T-helper 1 cell treated with Interleukin-12 subunit alpha and Interleukin-12 subunit beta and Interleukin-4 antibody, amounts not matched to agents 30 μg/mL and 1 μg/mL, for 36 hours (primary cell): ENCODE data around the gene SPPL2C.

Experiments used
- H3K27ac Mint-ChIP-seq: one replicate; pipeline ENCODE4 v1.8.0; 2021; ENCODE audit warnings: mild to moderate bottlenecking, mixed read lengths
- H3K27me3 Mint-ChIP-seq: one replicate; pipeline ENCODE4 v1.8.0; 2021; ENCODE audit warnings: low read depth, mixed read lengths
- H3K36me3 Mint-ChIP-seq: one replicate; pipeline ENCODE4 v1.8.0; 2021; ENCODE audit warnings: low read depth, mixed read lengths
- H3K4me1 Mint-ChIP-seq: one replicate; pipeline ENCODE4 v1.8.0; 2021; ENCODE audit warnings: low read depth, mixed read lengths
- H3K4me3 Mint-ChIP-seq: one replicate; pipeline ENCODE4 v1.8.0; 2021; ENCODE audit warnings: mild to moderate bottlenecking, moderate library complexity, mixed read lengths
- H3K9me3 Mint-ChIP-seq: one replicate; pipeline ENCODE4 v1.8.0; 2021; ENCODE audit warnings: mixed read lengths

Gene SPPL2C

DNA sequence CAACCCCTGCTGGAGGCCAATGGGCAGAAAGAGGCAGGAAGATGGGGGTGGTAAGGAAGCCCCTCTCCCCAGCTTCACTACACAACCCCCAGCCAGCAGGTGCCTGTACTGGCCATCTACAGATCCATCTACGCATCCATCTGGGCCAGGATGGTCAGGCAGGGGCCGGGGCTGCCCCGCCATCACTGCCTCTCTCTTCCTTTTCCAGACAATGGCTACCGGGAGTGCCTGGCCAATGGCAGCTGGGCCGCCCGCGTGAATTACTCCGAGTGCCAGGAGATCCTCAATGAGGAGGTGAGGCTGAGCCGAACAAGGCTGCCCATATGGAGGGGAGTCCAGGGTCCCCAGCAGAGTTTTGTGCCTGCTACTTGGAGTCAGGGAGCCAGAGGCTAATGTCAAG is 23.5 kb upstream of the SPPL2C start:
- H3K4me1 Mint-ChIP-seq = no peaks in the 10 kb centered on the region
- no peaks in the 10 kb centered on the region for H3K27me3 Mint-ChIP-seq
- no peaks in the 10 kb centered on the region for H3K9me3 Mint-ChIP-seq
- no peak overlapping the region for H3K4me3 Mint-ChIP-seq
- no peak overlapping the region for H3K27ac Mint-ChIP-seq
- no peaks in the 10 kb centered on the region for H3K36me3 Mint-ChIP-seq

DNA sequence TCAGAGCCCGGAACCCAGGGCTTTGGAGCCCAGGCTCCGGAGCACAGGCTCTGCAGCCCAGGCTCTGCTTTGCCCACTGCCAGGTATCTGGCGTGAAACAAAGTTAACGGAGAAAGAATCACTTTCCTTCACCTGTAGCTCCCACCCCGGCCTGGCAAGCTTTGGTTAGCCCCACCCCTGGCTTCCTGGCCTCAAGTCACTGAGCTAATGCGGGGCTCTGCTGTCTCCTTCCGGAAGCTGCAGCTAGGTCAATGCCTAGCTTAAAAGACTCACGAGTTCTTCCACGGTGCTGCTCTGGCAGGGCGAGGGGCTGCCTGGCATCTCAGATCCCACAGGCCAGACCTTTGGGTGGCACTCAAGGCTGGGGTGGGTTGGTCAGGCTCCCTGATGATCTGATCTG is 21.1 kb upstream of the SPPL2C start:
- no peaks in the 10 kb centered on the region for H3K9me3 Mint-ChIP-seq
- H3K4me1 Mint-ChIP-seq = no peaks in the 10 kb centered on the region
- no peaks in the 10 kb centered on the region for H3K36me3 Mint-ChIP-seq
- H3K27me3 Mint-ChIP-seq = no peaks in the 10 kb centered on the region
- H3K4me3 Mint-ChIP-seq = no peak overlapping the region
- H3K27ac Mint-ChIP-seq = no peak overlapping the region

DNA sequence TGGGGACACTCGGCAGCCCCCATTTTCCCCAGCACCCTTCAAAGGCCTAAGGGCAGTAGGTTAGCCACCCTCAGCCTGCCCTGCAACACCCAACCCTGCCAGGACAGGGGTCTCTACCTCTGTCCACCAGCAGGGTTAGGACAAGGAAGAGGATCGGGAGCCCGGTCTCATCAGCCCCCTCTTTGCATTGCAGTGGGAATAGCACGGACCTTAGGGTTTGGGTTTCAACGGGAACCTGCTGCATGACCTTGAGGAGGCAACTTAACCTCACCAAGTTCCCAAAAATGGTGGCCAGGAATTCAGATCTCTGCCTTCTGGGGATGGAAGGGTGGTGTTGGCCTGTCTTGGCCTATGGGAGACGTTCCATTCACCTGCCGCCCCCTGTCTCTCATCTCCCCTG is 20.2 kb upstream of the SPPL2C start:
- no peaks in the 10 kb centered on the region for H3K27me3 Mint-ChIP-seq
- H3K4me3 Mint-ChIP-seq = no peak overlapping the region
- no peaks in the 10 kb centered on the region for H3K4me1 Mint-ChIP-seq
- H3K27ac Mint-ChIP-seq = no peak overlapping the region
- H3K9me3 Mint-ChIP-seq = no peaks in the 10 kb centered on the region
- H3K36me3 Mint-ChIP-seq = no peaks in the 10 kb centered on the region

DNA sequence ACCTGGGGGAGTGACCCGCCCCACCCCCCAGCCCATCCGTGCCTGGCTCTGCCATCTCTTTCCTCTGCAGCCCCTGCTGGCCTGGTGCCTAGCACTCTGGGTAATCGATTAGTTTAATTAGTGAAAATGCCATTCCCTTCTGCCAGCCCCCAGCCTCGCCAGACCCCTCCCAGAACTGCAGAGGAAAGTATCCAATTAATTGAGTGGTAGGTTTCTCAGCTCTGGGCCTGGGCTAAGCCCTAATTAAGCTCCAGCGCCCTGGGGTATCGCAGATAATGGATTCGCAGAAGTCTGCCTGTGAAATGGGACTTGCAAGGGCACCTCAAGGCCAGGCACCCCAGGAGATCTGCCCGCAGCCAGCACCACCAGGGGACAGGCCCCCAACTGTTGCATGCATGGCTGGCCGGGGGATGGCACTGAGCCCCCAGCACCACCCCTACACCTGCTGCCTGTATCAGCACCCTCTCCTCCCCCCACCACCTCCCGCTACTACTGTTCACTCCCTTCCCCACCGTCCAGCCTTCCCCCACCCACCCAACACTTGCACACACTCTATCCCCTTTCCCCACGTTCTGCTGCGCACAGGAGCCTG is 19.7 kb upstream of the SPPL2C start:
- H3K27me3 Mint-ChIP-seq = no peaks in the 10 kb centered on the region
- H3K36me3 Mint-ChIP-seq = no peaks in the 10 kb centered on the region
- H3K27ac Mint-ChIP-seq = no peak overlapping the region
- H3K4me3 Mint-ChIP-seq = no peak overlapping the region
- no peaks in the 10 kb centered on the region for H3K4me1 Mint-ChIP-seq
- H3K9me3 Mint-ChIP-seq = no peaks in the 10 kb centered on the region

DNA sequence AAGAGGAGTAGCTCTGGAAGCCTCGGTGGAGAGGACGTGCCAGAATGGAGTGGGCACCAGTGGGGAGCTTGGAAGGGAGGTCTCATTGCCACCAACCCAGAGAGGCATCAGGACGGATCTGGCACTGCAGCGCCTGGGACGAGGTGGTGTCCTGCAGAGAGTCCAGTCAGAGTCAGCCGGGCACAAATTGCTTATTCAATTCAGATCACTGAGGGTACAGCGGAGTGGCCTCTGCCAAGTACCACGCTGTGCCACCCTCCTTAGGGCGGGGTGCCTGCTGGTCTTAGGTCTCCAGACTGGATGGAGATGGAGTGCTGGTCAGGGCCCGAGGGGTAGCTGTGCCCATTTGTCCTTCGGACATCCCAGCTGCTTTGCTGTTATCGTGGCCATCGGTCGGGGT is 18.9 kb upstream of the SPPL2C start:
- no peak overlapping the region for H3K4me3 Mint-ChIP-seq
- no peaks in the 10 kb centered on the region for H3K4me1 Mint-ChIP-seq
- H3K27me3 Mint-ChIP-seq = no peaks in the 10 kb centered on the region
- H3K36me3 Mint-ChIP-seq = no peaks in the 10 kb centered on the region
- no peaks in the 10 kb centered on the region for H3K9me3 Mint-ChIP-seq
- no peak overlapping the region for H3K27ac Mint-ChIP-seq

DNA sequence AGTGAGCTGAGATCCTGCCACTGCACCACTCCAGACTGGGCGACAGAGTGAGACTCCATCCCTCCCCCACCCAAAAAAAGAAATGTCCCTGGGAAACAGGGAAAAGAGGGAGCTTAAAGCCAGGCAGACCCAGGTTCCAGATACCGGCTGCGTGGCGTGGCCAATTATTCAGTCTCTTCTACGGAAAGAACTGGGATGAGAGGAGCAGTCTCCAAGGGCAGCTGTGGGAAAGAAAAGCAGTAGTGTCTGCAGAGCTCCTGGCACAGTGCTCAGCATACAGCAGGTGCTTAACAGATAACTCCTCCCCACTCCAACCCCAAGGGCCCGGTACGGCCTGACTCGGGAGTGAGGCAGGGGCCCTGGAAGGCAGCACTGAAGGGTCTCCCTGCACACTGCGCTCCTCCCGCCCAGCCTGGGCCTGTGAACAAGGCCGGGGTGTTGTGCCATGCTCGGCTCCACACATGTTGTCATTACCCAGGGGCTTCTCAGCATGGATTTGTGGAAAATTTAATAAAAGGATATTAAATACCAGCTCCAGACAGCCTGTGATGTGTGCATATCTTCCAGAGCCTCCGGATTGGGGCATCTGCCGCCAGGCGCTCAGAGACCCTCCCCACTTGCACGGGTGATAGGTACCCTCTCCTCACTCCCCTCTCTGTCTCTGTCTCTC is 17.6 kb upstream of the SPPL2C start:
- Mint-ChIP-seq H3K4me3 (no peak overlapping the region), H3K27ac (no peak overlapping the region), H3K27me3 (no peaks in the 10 kb centered on the region)

DNA sequence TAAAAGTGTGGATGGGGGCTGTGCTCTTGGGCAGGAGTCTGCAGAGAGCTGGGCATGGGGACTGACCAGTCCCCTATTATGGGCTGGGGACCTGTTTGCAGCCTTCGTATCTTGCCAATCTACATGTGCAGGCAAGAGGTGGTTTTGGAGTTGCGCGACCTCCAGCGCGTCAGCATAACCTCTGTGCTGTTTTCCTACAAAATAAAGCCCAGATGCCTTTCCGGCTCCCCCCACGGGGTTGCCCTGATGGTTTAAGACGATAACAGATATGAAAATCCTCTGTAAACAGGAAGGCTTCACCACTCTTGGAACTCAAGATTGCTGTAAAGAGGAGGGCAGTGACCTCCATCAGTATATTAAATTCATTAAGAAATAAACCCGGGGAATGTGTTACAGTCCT is 16.5 kb upstream of the SPPL2C start:
- no peaks in the 10 kb centered on the region for H3K4me1 Mint-ChIP-seq
- no peaks in the 10 kb centered on the region for H3K36me3 Mint-ChIP-seq
- no peak overlapping the region for H3K4me3 Mint-ChIP-seq
- H3K27me3 Mint-ChIP-seq = no peaks in the 10 kb centered on the region
- no peak overlapping the region for H3K27ac Mint-ChIP-seq
- H3K9me3 Mint-ChIP-seq = no peaks in the 10 kb centered on the region

More for the DNA sequence above, 17.6 kb upstream of the SPPL2C start:
- no peaks in the 10 kb centered on the region for H3K4me1 Mint-ChIP-seq
- no peaks in the 10 kb centered on the region for H3K36me3 Mint-ChIP-seq
- no peaks in the 10 kb centered on the region for H3K9me3 Mint-ChIP-seq

DNA sequence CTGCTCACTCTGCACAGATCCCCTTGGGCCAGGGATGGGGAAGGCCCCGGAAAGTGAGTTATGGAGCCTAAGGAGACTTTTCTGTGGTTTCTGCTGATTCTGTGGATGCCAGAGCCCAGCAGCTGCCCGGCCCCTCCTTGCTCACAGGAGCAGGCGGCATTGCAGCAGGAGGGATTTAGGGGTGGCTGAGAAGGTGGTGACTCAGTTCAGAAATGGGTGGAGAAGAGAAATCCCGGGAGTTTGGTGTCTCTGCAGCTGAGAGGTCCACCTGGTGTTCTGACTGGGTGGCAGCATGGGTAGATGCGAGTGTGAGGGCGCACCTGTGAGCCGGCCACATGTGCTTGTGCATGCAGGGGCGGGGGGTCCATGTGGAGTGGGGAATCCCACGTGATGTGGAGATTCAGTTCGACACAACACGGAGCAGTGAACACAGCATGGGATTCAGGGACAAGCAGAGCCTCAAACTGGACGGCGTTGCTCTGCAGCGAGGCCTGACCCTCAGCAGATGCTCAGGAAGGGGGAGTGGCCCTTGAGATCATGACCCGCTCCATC is 16.0 kb upstream of the SPPL2C start:
- Mint-ChIP-seq H3K27ac (no peak overlapping the region), H3K36me3 (no peaks in the 10 kb centered on the region), H3K4me1 (no peaks in the 10 kb centered on the region), H3K27me3 (no peaks in the 10 kb centered on the region), H3K4me3 (no peak overlapping the region), H3K9me3 (no peaks in the 10 kb centered on the region)

DNA sequence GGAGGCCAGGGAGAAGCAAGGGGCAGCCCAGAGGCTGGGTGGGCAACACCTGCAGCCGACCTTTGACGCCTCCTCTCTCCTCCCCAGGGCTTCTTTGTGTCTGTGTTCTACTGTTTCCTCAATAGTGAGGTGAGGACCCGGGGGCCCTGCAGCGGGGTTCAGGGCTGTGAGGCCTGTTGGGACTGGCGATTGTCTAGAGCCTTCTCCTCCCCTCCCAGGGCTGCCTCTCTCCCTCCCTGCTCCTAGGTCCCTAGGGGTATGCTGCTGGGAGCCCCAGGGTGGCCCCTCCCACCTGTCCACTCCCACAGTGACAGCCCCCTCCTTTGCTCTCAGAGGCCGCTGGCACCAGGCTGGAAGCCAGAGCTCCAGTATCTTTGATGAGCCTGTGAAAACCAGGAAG is 10.8 kb upstream of the SPPL2C start:
- Mint-ChIP-seq H3K4me1 (no peaks in the 10 kb centered on the region), H3K4me3 (no peak overlapping the region), H3K9me3 (no peaks in the 10 kb centered on the region), H3K36me3 (no peaks in the 10 kb centered on the region), H3K27ac (no peak overlapping the region), H3K27me3 (no peaks in the 10 kb centered on the region)

DNA sequence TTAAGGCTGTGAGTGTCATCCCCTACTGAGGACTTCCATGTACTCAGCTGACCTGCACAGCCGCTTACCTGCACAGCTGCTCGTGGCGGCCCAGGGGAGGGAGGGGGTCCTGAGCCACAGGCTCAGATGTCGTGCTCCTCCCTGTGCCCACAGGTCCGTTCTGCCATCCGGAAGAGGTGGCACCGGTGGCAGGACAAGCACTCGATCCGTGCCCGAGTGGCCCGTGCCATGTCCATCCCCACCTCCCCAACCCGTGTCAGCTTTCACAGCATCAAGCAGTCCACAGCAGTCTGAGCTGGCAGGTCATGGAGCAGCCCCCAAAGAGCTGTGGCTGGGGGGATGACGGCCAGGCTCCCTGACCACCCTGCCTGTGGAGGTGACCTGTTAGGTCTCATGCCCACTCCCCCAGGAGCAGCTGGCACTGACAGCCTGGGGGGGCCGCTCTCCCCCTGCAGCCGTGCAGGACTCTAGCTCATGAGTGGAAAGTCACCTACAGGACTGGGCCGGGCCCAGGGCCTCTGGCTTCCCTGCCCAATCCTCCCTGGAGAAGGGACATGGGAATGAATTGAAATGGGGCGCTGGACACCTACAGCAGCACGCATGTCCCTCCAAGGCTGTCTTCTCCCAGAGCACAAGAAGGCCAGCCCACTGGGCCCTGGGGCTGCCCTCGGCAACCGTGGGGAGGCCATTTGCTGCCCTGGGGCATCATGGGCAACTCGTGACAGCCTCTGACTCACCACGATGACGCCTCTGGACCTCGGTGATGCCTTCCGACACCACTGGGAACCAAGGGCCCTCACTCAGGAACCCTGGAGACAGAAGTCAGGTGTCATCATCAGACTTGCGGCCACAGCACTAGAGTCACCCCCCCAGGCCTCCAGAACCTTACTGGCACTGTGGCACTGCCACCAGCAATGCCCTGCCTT is 9.9 kb upstream of the SPPL2C start:
- no peak overlapping the region for H3K4me3 Mint-ChIP-seq
- no peaks in the 10 kb centered on the region for H3K36me3 Mint-ChIP-seq

DNA sequence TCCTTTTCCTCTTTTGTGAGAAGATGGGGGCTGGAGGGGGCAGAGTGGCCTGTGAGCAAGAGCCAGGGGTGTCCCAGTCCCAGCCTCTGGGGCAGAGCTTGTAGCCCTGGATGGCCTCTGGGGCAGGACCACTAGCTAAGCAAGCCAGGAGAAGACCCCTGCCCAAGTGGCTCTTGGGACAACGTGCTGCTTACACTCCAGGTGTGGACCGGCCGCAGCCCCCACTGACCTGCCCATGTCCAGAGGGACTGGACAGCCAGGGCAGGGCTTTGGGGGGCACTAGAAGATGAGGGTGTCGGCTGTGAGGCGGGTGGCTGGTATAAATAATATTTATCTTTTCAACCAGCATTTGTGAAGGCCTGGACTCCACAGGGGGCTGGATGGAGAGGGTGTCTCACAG is 9.2 kb upstream of the SPPL2C start:
- no peak overlapping the region for H3K4me3 Mint-ChIP-seq
- no peaks in the 10 kb centered on the region for H3K9me3 Mint-ChIP-seq
- no peaks in the 10 kb centered on the region for H3K27me3 Mint-ChIP-seq
- no peaks in the 10 kb centered on the region for H3K4me1 Mint-ChIP-seq
- H3K27ac Mint-ChIP-seq = no peak overlapping the region
- H3K36me3 Mint-ChIP-seq = no peaks in the 10 kb centered on the region

More for the DNA sequence above, 9.9 kb upstream of the SPPL2C start:
- no peaks in the 10 kb centered on the region for H3K9me3 Mint-ChIP-seq
- no peaks in the 10 kb centered on the region for H3K27me3 Mint-ChIP-seq
- no peaks in the 10 kb centered on the region for H3K4me1 Mint-ChIP-seq
- no peak overlapping the region for H3K27ac Mint-ChIP-seq

DNA sequence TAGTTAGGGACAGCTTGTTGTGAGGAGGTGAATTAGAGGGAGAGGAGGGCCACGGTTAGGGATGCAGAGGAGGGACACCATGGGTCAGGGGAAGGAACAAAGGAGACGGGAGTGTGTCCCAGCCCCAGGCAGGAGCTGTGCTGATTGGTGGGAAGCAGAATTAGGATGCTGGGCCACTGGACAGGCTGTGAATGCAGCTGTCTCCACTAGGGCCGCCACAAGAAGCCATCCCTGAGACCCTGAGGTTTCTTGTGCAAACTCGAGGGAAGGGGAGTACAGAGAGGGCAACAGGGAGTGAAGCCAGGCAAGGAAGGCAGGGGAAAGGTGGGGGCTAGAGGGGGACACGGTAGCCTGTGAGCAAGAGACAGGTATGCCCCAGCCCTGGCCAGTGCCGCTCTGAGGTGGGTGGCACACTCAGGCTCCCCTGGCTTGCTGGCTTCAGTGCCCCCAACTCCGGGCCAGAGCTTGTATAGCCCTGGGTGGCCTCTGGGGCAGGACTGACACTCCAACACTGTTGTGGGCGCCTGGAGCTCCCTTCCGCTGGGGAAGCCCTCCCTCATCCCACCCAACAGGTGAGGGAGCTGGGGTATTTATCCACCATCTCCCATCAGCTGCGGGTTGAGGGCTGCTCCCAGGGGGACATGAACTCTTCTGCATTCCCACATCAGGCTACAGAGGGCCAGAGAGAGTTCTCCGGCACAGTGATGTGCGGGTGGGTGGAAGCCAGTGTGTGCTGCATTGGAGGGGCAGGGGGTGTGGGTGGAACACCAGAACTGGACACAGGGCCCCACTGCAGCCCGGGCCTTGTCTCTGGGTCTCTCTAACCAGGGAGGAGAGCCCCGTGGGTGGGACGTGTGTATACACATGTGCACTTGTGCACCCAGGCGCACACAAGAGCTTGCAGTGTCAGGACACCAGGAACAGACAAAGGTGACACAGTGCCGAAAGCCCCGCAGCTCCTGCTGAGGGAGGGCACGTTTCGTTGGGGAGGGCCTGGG is 8.3 kb upstream of the SPPL2C start:
- Mint-ChIP-seq H3K36me3 (no peaks in the 10 kb centered on the region), H3K27me3 (no peaks in the 10 kb centered on the region), H3K4me3 (no peak overlapping the region), H3K9me3 (no peaks in the 10 kb centered on the region), H3K4me1 (no peaks in the 10 kb centered on the region), H3K27ac (no peak overlapping the region)

DNA sequence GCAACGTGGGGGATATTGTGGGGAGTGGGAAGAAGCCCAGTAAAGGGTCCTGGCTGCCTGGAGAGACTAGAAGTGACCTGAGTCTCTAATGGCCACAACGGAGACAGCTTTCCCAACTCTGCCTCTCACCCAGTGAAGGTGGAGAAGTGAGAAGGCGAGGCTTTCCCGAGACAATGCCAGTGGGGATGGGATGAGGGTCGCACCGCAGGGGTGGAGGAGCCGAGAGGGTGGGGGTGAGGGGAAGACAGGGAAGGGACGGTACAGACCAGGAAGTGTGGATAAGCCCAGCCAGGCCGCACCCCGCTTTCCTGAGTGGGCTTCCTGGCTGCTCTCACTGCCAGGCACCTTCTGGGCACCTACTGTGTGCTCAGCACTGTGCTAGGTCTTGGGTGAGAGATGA is 7.5 kb upstream of the SPPL2C start:
- Mint-ChIP-seq H3K36me3 (no peaks in the 10 kb centered on the region), H3K9me3 (no peaks in the 10 kb centered on the region), H3K27ac (no peak overlapping the region), H3K4me1 (no peaks in the 10 kb centered on the region), H3K4me3 (no peak overlapping the region), H3K27me3 (no peaks in the 10 kb centered on the region)

DNA sequence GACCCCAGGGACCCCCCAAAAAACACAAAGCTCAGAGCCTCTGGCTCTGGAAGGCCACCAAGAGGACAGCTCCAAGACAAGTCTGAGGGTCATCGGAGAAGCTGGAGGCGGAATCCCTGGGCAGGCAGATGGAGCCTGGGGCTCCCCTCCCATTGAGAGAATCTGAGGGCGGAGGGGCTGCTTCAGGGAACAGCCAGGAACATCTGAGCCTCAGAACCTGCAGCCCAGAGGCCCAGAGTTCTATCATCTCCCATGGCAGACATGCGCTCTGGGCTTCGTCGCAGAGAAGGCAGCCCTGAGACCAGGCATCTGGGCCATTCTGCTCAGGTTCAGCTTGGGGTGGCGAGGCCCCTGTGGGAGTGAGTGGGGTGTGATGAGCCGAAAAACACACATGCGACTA is 7.1 kb upstream of the SPPL2C start:
- Mint-ChIP-seq H3K4me3 (no peak overlapping the region), H3K36me3 (no peaks in the 10 kb centered on the region), H3K9me3 (no peaks in the 10 kb centered on the region), H3K4me1 (no peaks in the 10 kb centered on the region), H3K27ac (no peak overlapping the region), H3K27me3 (no peaks in the 10 kb centered on the region)
